GM21390 (cell line): ENCODE data around the gene NRN1.
"Not testable (repeated sequence)": the region's sequence is repeated elsewhere in the genome, so short reads cannot be mapped to it uniquely, and the experiment has no call there.

Experiments used
- ATAC-seq: cut with Tn5 transposase; IDR thresholded peaks from one replicate; pipeline ENCODE4 v1.9.1; 2021; ENCODE audit not compliant: unreplicated experiment

Gene NRN1

GRCh38 chr6:6006428-6007365 lies at the start of gene NRN1:
TSS of gene NRN1 (minus strand) at chr6:6006925. CDS start at chr6:6006749, 176 bp downstream.
- ATAC-seq = no peak

- ATAC-seq = no peak
These were observed 45.5 kb upstream of the NRN1 start for GRCh38 chr6:6052216-6052615.

GRCh38 chr6:6046716-6047115 lies 40.0 kb upstream of the NRN1 start:
- no peak for ATAC-seq

- no peak for ATAC-seq
These were observed 33.3 kb upstream of the NRN1 start for GRCh38 chr6:6039946-6040509.

GRCh38 chr6:6037179-6037578 lies 30.5 kb upstream of the NRN1 start:
- ATAC-seq = no peak

GRCh38 chr6:6033858-6034257 lies 27.1 kb upstream of the NRN1 start:
- ATAC-seq = no peak

- no peak for ATAC-seq
These were observed 19.9 kb upstream of the NRN1 start for GRCh38 chr6:6026513-6027205.

GRCh38 chr6:6025736-6026135 lies 19.0 kb upstream of the NRN1 start:
- no peak for ATAC-seq

GRCh38 chr6:6024220-6024619 lies 17.5 kb upstream of the NRN1 start:
- no peak for ATAC-seq

- ATAC-seq = not testable (repeated sequence)
These were observed 16.1 kb upstream of the NRN1 start for GRCh38 chr6:6022841-6023240.

- ATAC-seq = peak; percentile 66
These were observed 2.1 kb upstream of the NRN1 start for GRCh38 chr6:6008648-6009421.

- ATAC-seq = peak; percentile 11
These were observed 1.4 kb upstream of the NRN1 start for GRCh38 chr6:6008089-6008647.

- ATAC-seq = no peak
These were observed 802 bp upstream of the NRN1 start for GRCh38 chr6:6007366-6008088.

- ATAC-seq = no peak
These were observed 708 bp downstream of the NRN1 start for GRCh38 chr6:6006006-6006427.

- ATAC-seq = no peak
These were observed 1.4 kb downstream of the NRN1 start for GRCh38 chr6:6005051-6006005.

GRCh38 chr6:6004390-6004995 lies 2.2 kb downstream of the NRN1 start:
- no peak for ATAC-seq

GRCh38 chr6:6003621-6004366 lies 2.9 kb downstream of the NRN1 start:
- no peak for ATAC-seq
